ENCODE measurements around the gene ELK4. TPM values are rescaled to one million over a fixed set of nuclear protein-coding genes. Genes with fewer than 3 reads are reported as not detected.

Gene ELK4
- total and polyA plus RNA-seq, 2 experiments from 2014 or later: 5.1 to 19.7 TPM

GRCh38 chr1:205599669-205600042, 32.2 kb downstream of the ELK4 start:
- Histone ChIP-seq H3K27me3 (ENCODE audit: insufficient read depth) (no peaks in the 10 kb centered on the region), H4K20me1 (replicated peaks; ENCODE audit: insufficient read depth) (0 out of 2 replicates have a peak, but pooled peaks cover 3% of the 10 kb centered on the region), H3K79me2 (replicated peaks; ENCODE audit: insufficient read depth) (no peaks in the 10 kb centered on the region), H2AFZ (no peak overlapping the region), H3K4me1 (ENCODE audit: insufficient read depth) (no peaks in the 10 kb centered on the region), H3F3A (replicated peaks; ENCODE audit: low read depth) (no peaks in the 10 kb centered on the region), H3K4me2 (no peak overlapping the region), H3K27ac (ENCODE audit: low read depth) (0 out of 2 replicates have a peak overlapping the region, but pooled peaks have one; percentile 55), H3K4me3 (no peak overlapping the region), H3K36me3 (ENCODE audit: insufficient read depth) (no peaks in the 10 kb centered on the region; the same call in 1 of the 2 replicates), H3K9me2 (ENCODE audit: insufficient read depth) (no peaks in the 10 kb centered on the region)
- TF ChIP-seq ZNF462 (CRISPR knock-in tag; IDR thresholded peaks at IDR 0.05) (no peak), NANOG (IDR thresholded peaks at IDR 0.05; ENCODE audit: borderline replicate concordance) (no peak)
- ATAC-seq (no peak), DNase-seq (ENCODE audit: low spot score) (no peak)
- peak overlapping the region; percentile 41; the same call in 1 of the 2 replicates for H3K27ac Mint-ChIP-seq
- peaks cover 10% of the 10 kb centered on the region for H3K36me3 Mint-ChIP-seq (ENCODE audit: low read depth)
- peaks cover 3% of the 10 kb centered on the region for H3K4me1 Mint-ChIP-seq
- peaks cover 6% of the 10 kb centered on the region for H3K27me3 Mint-ChIP-seq (ENCODE audit: insufficient read depth, low read depth, poor library complexity)
- no peaks in the 10 kb centered on the region; the same call in 2 of the 3 replicates for H3K9me3 Mint-ChIP-seq
- H3K4me3 Mint-ChIP-seq: no peak overlapping the region

- Mint-ChIP-seq H3K36me3 (ENCODE audit: low read depth) (peaks cover 7% of the 10 kb centered on the region), H3K4me1 (peaks cover 3% of the 10 kb centered on the region), H3K4me3 (no peak overlapping the region), H3K27ac (no peak overlapping the region), H3K9me3 (no peaks in the 10 kb centered on the region; the same call in 2 of the 3 replicates), H3K27me3 (ENCODE audit: insufficient read depth, low read depth, poor library complexity) (peaks cover 6% of the 10 kb centered on the region)
- H3K79me2 ChIP-seq (replicated peaks; ENCODE audit: insufficient read depth): no peaks in the 10 kb centered on the region
- H3K4me2 ChIP-seq: no peak overlapping the region
- no peak for TF ChIP-seq NANOG (IDR thresholded peaks at IDR 0.05; ENCODE audit: borderline replicate concordance)
- no peak for TF ChIP-seq JUNB (IDR thresholded peaks at IDR 0.05; ENCODE audit: unreplicated experiment)
- TF ChIP-seq REST (IDR thresholded peaks at IDR 0.05; ENCODE audit: unreplicated experiment): no peak
- TF ChIP-seq ZNF331 (CRISPR knock-in tag; IDR thresholded peaks at IDR 0.05; ENCODE audit: low read depth): no peak
- TF ChIP-seq STAT1 (IDR thresholded peaks at IDR 0.05; ENCODE audit: unreplicated experiment): no peak
- TF ChIP-seq CTCF (conservative IDR thresholded peaks at IDR 0.05; ENCODE audit: low read depth in 2 of 2): no peak
- TF ChIP-seq ZNF114 (CRISPR knock-in tag; IDR thresholded peaks at IDR 0.05): no peak
- H4K20me1 ChIP-seq (replicated peaks; ENCODE audit: insufficient read depth): 0 out of 2 replicates have a peak, but pooled peaks cover 3% of the 10 kb centered on the region
- no peaks in the 10 kb centered on the region for H3K27me3 ChIP-seq (ENCODE audit: insufficient read depth)
- H3K36me3 ChIP-seq (ENCODE audit: insufficient read depth): no peaks in the 10 kb centered on the region; the same call in 1 of the 2 replicates
- H3K4me1 ChIP-seq (ENCODE audit: insufficient read depth): no peaks in the 10 kb centered on the region
- H3K9me2 ChIP-seq (ENCODE audit: insufficient read depth): no peaks in the 10 kb centered on the region
- no peaks in the 10 kb centered on the region for H3F3A ChIP-seq (replicated peaks; ENCODE audit: low read depth)
- ATAC-seq: no peak
- no peak overlapping the region for H2AFZ ChIP-seq
- no peak overlapping the region for H3K4me3 ChIP-seq
- DNase-seq (ENCODE audit: low spot score): no peak
- 0 out of 2 replicates have a peak overlapping the region, but pooled peaks have one; percentile 55 for H3K27ac ChIP-seq (ENCODE audit: low read depth)
These were observed 32.8 kb downstream of the ELK4 start for GRCh38 chr1:205598841-205599668.

All from GM23338 (cell line).